Ishikawa (cell line): ENCODE results near the gene GART.

Experiments
- CEBPB ChIP-seq: IDR thresholded peaks from 2 replicates; pipeline ENCODE4 v1.6.1; 2012
- CREB1 ChIP-seq: IDR thresholded peaks from 2 replicates; pipeline ENCODE4 v1.6.1; 2012; ENCODE audit warnings: low read depth
- EGR1 ChIP-seq: IDR thresholded peaks from 2 replicates; pipeline ENCODE4 v1.6.1; 2012
- EP300 ChIP-seq: IDR thresholded peaks from 2 replicates; pipeline ENCODE4 v1.6.1; 2012; ENCODE audit warnings: borderline replicate concordance
- FOXM1 ChIP-seq: IDR thresholded peaks from 2 replicates; pipeline ENCODE4 v1.6.1; 2012; ENCODE audit warnings: low read depth, borderline replicate concordance
- MAX ChIP-seq: IDR thresholded peaks from 2 replicates; pipeline ENCODE4 v1.6.1; 2012
- NFIC ChIP-seq: IDR thresholded peaks from 2 replicates; pipeline ENCODE4 v1.6.1; 2012
- RAD21 ChIP-seq: IDR thresholded peaks from 2 replicates; pipeline ENCODE4 v1.6.1; 2012; ENCODE audit warnings: low read depth
- REST ChIP-seq: IDR thresholded peaks from 2 replicates; pipeline ENCODE4 v1.6.1; 2012; ENCODE audit warnings: low read depth, mild to moderate bottlenecking
- TAF1 ChIP-seq: IDR thresholded peaks from 2 replicates; pipeline ENCODE4 v1.6.1; 2012; ENCODE audit warnings: low read depth, mild to moderate bottlenecking
- TCF12 ChIP-seq: IDR thresholded peaks from 2 replicates; pipeline ENCODE4 v1.6.1; 2012; ENCODE audit warnings: low read depth
- TEAD4 ChIP-seq: IDR thresholded peaks from 2 replicates; pipeline ENCODE4 v1.6.1; 2012
- USF1 ChIP-seq: IDR thresholded peaks from 2 replicates; pipeline ENCODE4 v1.6.1; 2012
- YY1 ChIP-seq: IDR thresholded peaks from 2 replicates; pipeline ENCODE4 v1.6.1; 2012; ENCODE audit warnings: low read depth
- ZBTB7A ChIP-seq: IDR thresholded peaks from 2 replicates; pipeline ENCODE4 v1.6.1; 2012; ENCODE audit warnings: low read depth

The GART gene

GRCh38 chr21:33492571-33492970 is 49.3 kb downstream of the GART start:
- TF ChIP-seq NFIC, result no peak
- 0 out of 2 replicates have a peak, but pooled peaks have one; percentile 37 for TF ChIP-seq CEBPB

- TF ChIP-seq MAX, result peak; percentile 78
- TF ChIP-seq EGR1, result peak; percentile 45
- no peak for TF ChIP-seq TCF12
- TF ChIP-seq FOXM1, result no peak
- 0 out of 2 replicates have a peak, but pooled peaks have one; percentile 16 for TF ChIP-seq YY1
- peak; percentile 61 for TF ChIP-seq NFIC
- TF ChIP-seq REST, result no peak
- TF ChIP-seq EP300, result peak; percentile 34; the same call in 1 of the 2 replicates
- no peak for TF ChIP-seq CEBPB
- TF ChIP-seq ZBTB7A, result peak; percentile 97
- 0 out of 2 replicates have a peak, but pooled peaks have one; percentile 3 for TF ChIP-seq USF1
- no peak for TF ChIP-seq TEAD4
Measured at GRCh38 chr21:33491373-33492102, 50.4 kb downstream of the GART start, which contains the start of gene DNAJC28. TSS of gene DNAJC28 (minus strand) at chr21:33491716. CDS start at chr21:33489393, 2,323 bp downstream.

- TF ChIP-seq CREB1, result no peak
- TF ChIP-seq TAF1, result no peak
- no peak for TF ChIP-seq NFIC
- no peak for TF ChIP-seq TEAD4
- no peak for TF ChIP-seq ZBTB7A
- TF ChIP-seq REST, result no peak
- TF ChIP-seq CEBPB, result no peak
- TF ChIP-seq MAX, result no peak; the same call in 1 of the 2 replicates
- no peak for TF ChIP-seq EP300
- TF ChIP-seq RAD21, result no peak
- no peak for TF ChIP-seq EGR1
- TF ChIP-seq TCF12, result no peak
- no peak for TF ChIP-seq YY1
- TF ChIP-seq USF1, result no peak
- no peak for TF ChIP-seq FOXM1
Measured at GRCh38 chr21:33490991-33491372, 50.9 kb downstream of the GART start.

GRCh38 chr21:33488936-33489335 is 53.0 kb downstream of the GART start:
- TF ChIP-seq FOXM1 (no peak), EP300 (no peak), TAF1 (no peak), REST (no peak), ZBTB7A (no peak), TEAD4 (no peak), RAD21 (no peak), TCF12 (no peak), CREB1 (no peak), EGR1 (no peak), NFIC (no peak), YY1 (no peak), USF1 (no peak), MAX (no peak)
